CD4-positive, alpha-beta T cell (primary cell): Measurements from ENCODE around the gene ADH7. TPM values are rescaled to one million over a fixed set of nuclear protein-coding genes. Genes with fewer than 3 reads are reported as not detected.

Source experiments
- ATAC-seq: fragments of 200-7000 bp; cut with Tn5 transposase; one replicate; pipeline ENCODE4 v1.10.0; 2022; ENCODE audit warnings: mild to moderate bottlenecking; ENCODE audit not compliant: poor library complexity
- CTCF ChIA-PET: fragments of 350-600 bp; sonication (Branson Sonifier 250); formaldehyde crosslinking; loops from one replicate; lab custom pipeline; 2021; ENCODE audit warnings: antibody characterized with exemption, inconsistent platforms; lab: Charles Lee
- POLR2A ChIA-PET: fragments of 350-600 bp; sonication (Branson Sonifier 250); formaldehyde crosslinking; loops from one replicate; lab custom pipeline; 2021; ENCODE audit warnings: antibody characterized with exemption, inconsistent platforms; lab: Charles Lee
- DNase-seq, 14 experiments: peaks; one replicate each; pipeline ENCODE4 v3.0.0-alpha.2; 2013 to 2020; ENCODE audit warnings: mixed read lengths in 2 of 14
- H3K27ac ChIP-seq, 2 donors: one replicate each; pipeline versions ENCODE4 v1.5.1 to v1.7.0; 2013; ENCODE audit warnings: low read length in 2 of 2, low read depth in 1 of 2, mild to moderate bottlenecking in 1 of 2
- H3K27me3 ChIP-seq, 2 experiments: 1 replicate in 1 of 2; 2 replicates in 1 of 2; pipeline versions ENCODE4 v1.6.1 to v1.7.0; 2013; ENCODE audit warnings: low read length in 2 of 2, control low read depth in 1 of 2, mild to moderate bottlenecking in 1 of 2, moderate library complexity in 1 of 2; ENCODE audit not compliant: insufficient read depth in 2 of 2, control insufficient read depth in 1 of 2
- H3K36me3 ChIP-seq: one replicate; pipeline ENCODE4 v1.6.1; 2013; ENCODE audit warnings: low read length, control low read depth; ENCODE audit not compliant: insufficient read depth
- H3K4me1 ChIP-seq: one replicate; pipeline ENCODE4 v1.6.1; 2013; ENCODE audit warnings: low read length, control low read depth; ENCODE audit not compliant: insufficient read depth
- H3K4me3 ChIP-seq: one replicate; pipeline ENCODE4 v1.5.1; 2013; ENCODE audit warnings: mild to moderate bottlenecking, low read length, moderate library complexity
- H3K9me3 ChIP-seq, 2 experiments: 1 replicate in 1 of 2; 2 replicates in 1 of 2; pipeline versions ENCODE4 v1.6.1 to v1.7.0; 2013; ENCODE audit warnings: low read length in 2 of 2, mild to moderate bottlenecking in 2 of 2, control low read depth in 1 of 2, moderate library complexity in 1 of 2; ENCODE audit not compliant: control insufficient read depth in 1 of 2, insufficient read depth in 1 of 2
- H3K27ac Mint-ChIP-seq: one replicate; pipeline ENCODE4 v1.8.0; 2020; ENCODE audit warnings: mixed read lengths
- H3K27me3 Mint-ChIP-seq: one replicate; pipeline ENCODE4 v1.8.0; 2021; ENCODE audit warnings: mixed read lengths
- H3K36me3 Mint-ChIP-seq: one replicate; pipeline ENCODE4 v1.8.0; 2021; ENCODE audit warnings: low read depth, mixed read lengths
- H3K4me1 Mint-ChIP-seq: one replicate; pipeline ENCODE4 v1.8.0; 2021; ENCODE audit warnings: low read depth, mixed read lengths
- H3K4me3 Mint-ChIP-seq: one replicate; pipeline ENCODE4 v1.8.0; 2020; ENCODE audit warnings: mild to moderate bottlenecking, mixed read lengths
- H3K9me3 Mint-ChIP-seq: one replicate; pipeline ENCODE4 v1.8.0; 2020; ENCODE audit warnings: mixed read lengths
- CTCF ChIP-seq: fragments of 200-600 bp; IDR thresholded peaks from one replicate; pipeline ENCODE4 v1.8.0; 2022; ENCODE audit warnings: antibody characterized with exemption, mild to moderate bottlenecking
- intact Hi-C, 2 experiments: fragments of 100-400 bp; cut with DNase I in 1 of 2; cut with micrococcal nuclease in 1 of 2; formaldehyde crosslinking; loops; one replicate each; pipeline versions ENCODE4 v1.15.1 to v1.9.0; 2023 to 2025; cut with DNase I, micrococcal nuclease
- total RNA-seq, 174 experiments: library from RNA in 2 of 174; stranded (reverse) in 2 of 174; gene quantifications; one replicate each; pipeline ENCODE4 v1.2.3 and lab custom pipeline; 2021 to 2026

The ADH7 gene
- total RNA-seq, 2 experiments from 2014 or later = not detected

GRCh38 chr4:99366491-99366890, 68.7 kb downstream of the ADH7 start:
- Mint-ChIP-seq H3K36me3 (no peaks in the 10 kb centered on the region), H3K9me3 (peaks cover 2% of the 10 kb centered on the region)
- POLR2A ChIA-PET = no interaction called here

GRCh38 chr4:99362768-99363167, 72.4 kb downstream of the ADH7 start:
- no peaks in the 10 kb centered on the region for H3K4me1 ChIP-seq
- peaks cover 0 to 8% of the 10 kb centered on the region in 2 experiments for H3K9me3 ChIP-seq
- ChIA-PET CTCF (no interaction called here), POLR2A (no interaction called here)
- TF ChIP-seq CTCF = no peak
- no peak overlapping the region for H3K4me3 Mint-ChIP-seq
- no peak overlapping the region for H3K27ac Mint-ChIP-seq
- peaks cover 22% of the 10 kb centered on the region for H3K27me3 Mint-ChIP-seq
- H3K27me3 ChIP-seq = no peaks in the 10 kb centered on the region
- no peak overlapping the region for H3K27ac ChIP-seq
- intact Hi-C loops = no loop called here
- no peaks in the 10 kb centered on the region for H3K4me1 Mint-ChIP-seq
- no peaks in the 10 kb centered on the region for H3K36me3 Mint-ChIP-seq
- no peaks in the 10 kb centered on the region for H3K36me3 ChIP-seq
- no peak for ATAC-seq
- DNase-seq = no peak
- H3K9me3 Mint-ChIP-seq = peaks cover 2% of the 10 kb centered on the region
- H3K4me3 ChIP-seq = no peak overlapping the region

More at GRCh38 chr4:99366491-99366890, 68.7 kb downstream of the ADH7 start:
- Histone ChIP-seq H3K4me3 (no peak overlapping the region), H3K9me3 (no peaks in the 10 kb centered on the region), H3K4me1 (no peaks in the 10 kb centered on the region), H3K27me3 (no peaks in the 10 kb centered on the region), H3K27ac (no peak overlapping the region), H3K36me3 (no peaks in the 10 kb centered on the region)
- Mint-ChIP-seq H3K4me1 (no peaks in the 10 kb centered on the region), H3K27me3 (peaks cover 34% of the 10 kb centered on the region), H3K27ac (no peak overlapping the region), H3K4me3 (no peak overlapping the region)
- no peak for DNase-seq
- no peak for TF ChIP-seq CTCF
- CTCF ChIA-PET = no interaction called here
- intact Hi-C loops = no loop called here
- no peak for ATAC-seq

Other genes starting within 250 kb of the ADH7 start
- not detected for gene ADH6, start 216.1 kb downstream of the ADH7 start, total RNA-seq
- not detected for gene ADH1A, start 144.4 kb downstream of the ADH7 start, total RNA-seq
- not detected for gene ADH1B, start 113.9 kb downstream of the ADH7 start, total RNA-seq
- gene ADH1C, start 82.6 kb downstream of the ADH7 start, total RNA-seq = not detected
- gene C4orf17, start 75.7 kb upstream of the ADH7 start, total RNA-seq = not detected
- 1 to 10 TPM; 1.6 to 2.0 TPM for gene TRMT10A, start 128.7 kb upstream of the ADH7 start, total RNA-seq
- gene MTTP, start 139.5 kb upstream of the ADH7 start, total RNA-seq = not detected
- gene C4orf54, start 222.5 kb upstream of the ADH7 start, total RNA-seq = not detected